Fibroblast of skin of abdomen (primary cell): ENCODE data around the gene FAP.

Experiments
- DNase-seq: peaks from one replicate; pipeline ENCODE4 v3.0.0-alpha.2; 2013

FAP gene

GRCh38 chr2:162185541-162186232, 57.6 kb downstream of the FAP start:
- DNase-seq, result no peak

- no peak for DNase-seq
Measured at GRCh38 chr2:162184821-162185450, 58.3 kb downstream of the FAP start.

- DNase-seq, result no peak
Measured at GRCh38 chr2:162184359-162184758, 58.9 kb downstream of the FAP start.

GRCh38 chr2:162182395-162182794, 60.9 kb downstream of the FAP start:
- DNase-seq, result no peak

GRCh38 chr2:162177301-162177700, 65.9 kb downstream of the FAP start:
- DNase-seq, result no peak

DNA sequence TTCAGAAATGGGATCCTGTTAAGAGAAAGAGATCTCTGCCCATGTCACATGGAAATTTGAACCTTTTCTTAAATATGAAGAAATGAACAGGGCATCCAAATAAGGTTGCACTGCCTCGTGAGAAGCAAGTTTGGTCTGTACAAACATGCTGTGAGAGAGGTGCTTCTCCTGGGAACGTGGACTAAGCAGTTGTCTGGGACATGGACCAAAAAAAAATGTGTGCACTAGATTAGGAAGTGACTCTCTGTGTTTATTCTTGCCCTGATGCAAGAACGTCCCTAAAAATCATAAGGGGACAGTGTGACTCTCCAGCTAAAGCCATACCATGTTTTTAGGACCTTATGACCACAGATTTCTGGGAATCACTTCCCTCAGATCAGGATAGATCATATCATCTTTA, 67.5 kb downstream of the FAP start:
- DNase-seq, result no peak

DNA sequence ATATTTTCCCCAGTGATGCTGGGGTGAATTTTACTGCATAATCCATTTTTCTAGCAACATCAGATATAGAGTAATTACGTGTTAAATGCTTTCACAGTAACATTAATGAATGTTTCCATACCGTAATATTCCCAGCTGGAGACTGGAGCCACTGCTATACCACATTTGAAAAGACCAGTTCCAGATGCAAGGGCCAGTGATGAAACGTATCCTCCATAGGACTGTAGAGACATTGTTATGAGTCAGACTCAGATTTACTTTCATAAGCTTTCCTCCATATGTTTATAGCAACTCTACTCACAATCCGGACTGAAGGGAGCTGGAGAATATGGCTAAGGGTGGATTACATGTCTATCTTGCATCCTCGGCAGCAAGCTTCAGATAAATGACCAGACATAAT, 68.5 kb downstream of the FAP start:
- DNase-seq, result peak; percentile 81

DNA sequence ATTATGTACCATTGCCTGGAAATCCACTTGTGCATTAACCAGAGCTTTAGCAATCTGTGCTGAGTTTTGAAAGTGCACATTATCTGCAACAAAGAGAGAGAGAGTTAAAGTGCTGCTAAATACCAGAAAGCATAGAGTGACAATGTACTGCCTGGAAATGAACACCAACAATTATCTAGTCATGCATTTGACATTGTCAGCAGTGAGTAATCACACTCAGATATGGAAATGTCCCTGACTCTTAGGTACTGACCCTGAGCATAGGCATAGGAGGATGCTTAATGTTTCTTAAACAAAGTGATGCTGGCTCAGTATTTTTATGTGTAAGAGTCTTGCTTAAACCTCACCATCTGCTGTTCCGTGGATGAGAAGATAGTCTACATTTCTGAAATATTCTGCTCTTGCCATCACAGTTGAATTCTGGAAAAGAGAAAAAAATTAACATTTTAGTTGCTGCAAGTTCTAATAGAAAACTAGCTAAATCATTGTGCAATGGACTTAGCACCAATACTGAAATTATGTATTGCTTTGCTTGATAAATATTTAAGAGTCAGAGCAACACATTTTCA, 70.4 kb downstream of the FAP start:
- DNase-seq, result no peak

DNA sequence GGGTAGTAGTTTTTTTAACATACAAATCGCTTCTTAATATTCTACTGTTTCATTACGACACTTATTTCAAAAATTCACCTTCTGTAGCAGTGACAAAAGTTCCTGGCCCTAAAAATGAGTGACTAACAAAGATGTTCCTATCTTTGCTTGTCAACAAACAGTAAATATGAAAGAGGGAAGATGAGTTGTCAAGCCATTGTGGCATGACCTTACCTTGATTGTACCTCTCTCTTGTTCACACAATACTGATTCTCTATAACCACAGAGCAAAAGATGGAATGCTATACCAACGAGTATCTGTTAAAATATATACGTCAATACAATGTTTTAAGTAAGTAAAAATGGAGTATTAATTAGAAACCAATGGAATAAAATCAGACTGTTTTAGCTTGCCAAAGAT, 76.5 kb downstream of the FAP start:
- no peak for DNase-seq

DNA sequence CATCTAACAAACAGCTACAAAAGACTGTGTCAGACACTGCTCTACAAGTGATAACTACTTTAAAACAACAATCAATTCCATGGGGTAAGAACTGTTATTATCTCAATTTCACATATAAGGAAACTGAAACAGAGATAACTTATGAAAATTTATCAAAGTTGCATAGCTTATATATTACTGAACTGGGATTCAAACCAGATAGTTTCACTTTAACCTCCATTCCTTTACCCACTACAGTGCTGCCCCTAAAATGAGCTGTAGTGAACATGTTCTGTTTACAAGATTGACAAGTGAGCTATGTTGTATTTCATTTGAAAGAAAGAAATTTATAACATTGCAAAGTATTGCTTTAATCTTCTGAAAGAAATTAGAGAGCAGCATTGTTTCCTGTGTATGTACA, 77.1 kb downstream of the FAP start:
- no peak for DNase-seq

- peak; percentile 9 for DNase-seq
Measured at GRCh38 chr2:162164802-162165201, 78.4 kb downstream of the FAP start.

- no peak for DNase-seq
Measured at GRCh38 chr2:162159446-162159845, 83.8 kb downstream of the FAP start.

GRCh38 chr2:162156149-162156548, 87.1 kb downstream of the FAP start:
- DNase-seq, result no peak

- no peak for DNase-seq
Measured at GRCh38 chr2:162155093-162155492, 88.2 kb downstream of the FAP start.

DNA sequence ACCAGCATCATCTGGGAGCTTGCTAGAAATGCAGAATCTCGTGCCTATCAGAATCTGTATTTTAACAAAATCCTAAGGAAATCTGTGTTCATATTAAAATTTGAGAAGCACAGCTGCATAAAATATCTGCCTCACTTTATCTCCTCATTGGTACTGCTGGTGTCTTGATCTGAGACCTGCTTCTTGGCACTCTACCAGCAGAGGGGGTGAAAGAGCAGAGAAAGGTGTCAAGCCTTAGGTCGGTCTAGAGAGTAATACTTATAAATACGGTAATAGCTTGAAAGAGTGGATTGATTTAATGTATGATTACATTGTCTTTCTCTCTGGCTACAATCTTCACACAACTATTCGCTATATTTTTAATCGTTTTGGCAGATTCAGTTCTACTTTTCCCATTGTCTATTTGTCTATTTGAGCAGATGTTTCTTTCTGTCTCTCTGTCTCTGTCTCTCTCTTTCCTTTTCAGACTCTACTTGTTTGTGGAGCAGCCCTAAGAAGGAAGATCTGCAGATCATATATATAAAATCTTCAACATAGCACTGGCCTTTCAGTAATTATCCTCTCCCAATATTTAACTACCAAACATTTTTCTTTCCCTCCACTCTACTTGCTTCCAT, 89.5 kb downstream of the FAP start:
- peak; percentile 57 for DNase-seq

GRCh38 chr2:162152147-162152546, 91.1 kb downstream of the FAP start, which contains the start of gene GCG:
GCG (minus strand) TSS chr2:162152247; CDS start chr2:162149178, 3,069 bp downstream.
- no peak for DNase-seq

DNA sequence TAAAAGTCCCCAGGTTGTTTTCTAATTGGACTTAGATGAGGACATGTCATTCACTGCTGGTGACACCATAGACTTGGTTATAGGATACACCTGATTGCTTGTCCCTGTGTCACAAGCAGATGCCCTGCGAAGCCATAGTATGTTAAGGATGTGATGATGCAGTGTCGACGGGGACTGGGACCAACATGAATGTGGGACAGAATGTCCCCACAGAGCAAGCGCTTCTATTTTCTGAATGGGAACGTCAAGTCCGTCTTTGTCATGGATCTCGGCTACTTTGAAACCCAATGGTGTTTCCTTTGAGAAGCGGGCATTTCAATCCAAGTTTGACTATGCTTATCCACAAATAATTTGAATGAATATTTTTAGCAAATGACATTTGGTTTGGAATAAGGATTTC, 93.3 kb downstream of the FAP start:
- no peak for DNase-seq

DNA sequence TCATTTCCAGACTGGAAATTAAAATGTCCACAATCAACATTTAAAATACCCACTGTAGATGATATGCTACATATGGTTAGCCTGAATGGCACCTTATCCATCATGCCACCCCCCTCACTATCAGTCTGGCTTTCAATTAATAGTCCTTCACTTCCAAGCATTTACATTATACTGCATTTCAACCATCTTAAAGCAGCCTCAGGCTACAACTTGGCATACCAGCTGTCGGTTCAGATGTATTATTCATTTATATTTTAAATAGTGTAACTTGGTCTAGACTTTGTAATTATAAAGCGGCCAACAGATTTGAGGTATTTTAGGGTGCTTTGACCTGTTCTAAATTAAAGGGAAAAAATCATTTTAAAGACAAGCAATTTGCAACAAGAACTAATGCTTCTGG, 93.8 kb downstream of the FAP start:
- no peak for DNase-seq

DNA sequence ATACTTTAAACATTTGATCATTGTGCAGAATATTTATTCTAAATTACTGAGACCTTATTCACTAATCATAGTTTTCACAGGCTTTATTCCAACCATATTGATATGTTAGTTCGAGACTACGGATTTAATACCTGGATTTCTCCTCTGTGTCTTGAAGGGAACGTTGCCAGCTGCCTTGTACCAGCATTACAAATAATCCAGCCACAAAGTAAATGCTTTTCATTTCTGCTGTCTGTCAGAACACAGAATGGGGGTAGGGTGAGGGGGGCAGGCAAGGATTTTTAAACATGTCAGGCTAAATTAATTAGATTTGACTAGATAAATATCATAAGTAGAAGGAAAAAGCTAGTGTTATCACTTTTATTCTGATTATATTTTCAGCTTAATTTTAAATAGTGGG, 94.3 kb downstream of the FAP start:
- no peak for DNase-seq

DNA sequence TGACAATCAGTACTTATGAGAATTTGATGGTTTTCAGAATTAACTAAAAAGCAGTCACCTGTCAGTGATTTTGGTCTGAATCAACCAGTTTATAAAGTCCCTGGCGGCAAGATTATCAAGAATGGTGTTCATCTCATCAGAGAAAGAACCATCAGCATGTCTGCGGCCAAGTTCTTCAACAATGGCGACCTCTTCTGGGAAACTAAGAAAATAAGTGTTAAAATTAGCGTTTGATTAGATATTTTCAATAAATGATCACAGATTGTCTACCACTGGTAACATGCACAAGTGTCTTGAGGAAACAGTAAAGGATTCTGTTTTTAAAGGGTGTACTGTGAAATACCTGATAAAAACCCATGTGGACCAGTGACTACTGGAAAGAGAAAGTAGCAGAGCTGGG, 99.3 kb downstream of the FAP start:
- no peak for DNase-seq

GRCh38 chr2:162138310-162138709, 104.9 kb downstream of the FAP start:
- DNase-seq, result no peak

DNA sequence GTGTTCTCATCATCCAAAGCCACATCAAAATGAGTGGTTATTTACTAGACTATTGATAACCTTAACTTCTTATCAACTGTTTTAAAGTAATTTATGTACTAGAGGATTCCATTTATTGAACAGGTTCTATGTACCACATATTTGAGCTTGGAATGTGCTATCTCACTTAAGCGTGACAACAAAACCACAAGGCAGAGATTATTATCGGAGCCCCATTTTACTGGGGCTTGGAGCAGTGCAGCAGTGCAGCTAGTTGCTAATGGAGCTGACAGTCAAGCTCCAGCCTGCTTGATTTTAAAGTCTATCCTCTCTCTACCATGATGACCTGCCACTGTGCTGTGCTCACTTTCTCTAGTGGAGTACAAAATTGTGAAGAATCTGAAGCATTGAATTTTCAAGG, 115.8 kb downstream of the FAP start:
- DNase-seq, result no peak

DNA sequence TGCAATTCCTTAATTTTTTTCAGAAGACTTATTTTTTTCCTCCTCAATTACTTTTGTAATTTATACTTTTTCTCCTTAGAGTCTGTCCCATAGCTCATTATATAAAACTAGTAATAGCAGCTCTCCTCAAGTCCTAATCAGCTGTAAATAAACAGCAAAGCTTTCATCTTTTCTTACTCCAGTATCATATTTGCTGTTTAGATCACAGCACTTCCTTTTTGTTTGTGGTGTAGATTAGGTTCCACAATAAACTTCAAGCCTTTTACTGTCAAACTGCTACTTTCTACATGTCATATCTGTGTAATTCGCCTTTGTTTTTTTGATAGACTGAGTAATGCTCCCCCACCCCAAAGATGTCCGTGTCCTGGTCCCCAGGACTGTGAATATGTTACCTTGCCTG, 116.7 kb downstream of the FAP start:
- DNase-seq, result no peak

- peak; percentile 58 for DNase-seq
Measured at GRCh38 chr2:162126111-162126519, 117.1 kb downstream of the FAP start.
